Vagina (tissue), 2 donors: Measurements from ENCODE around the gene ALG13.

Experiments used
- POLR2A ChIP-seq, 2 donors: fragments of 450-650 bp; IDR thresholded peaks; one replicate each; pipeline ENCODE4 v1.6.1; 2017; ENCODE audit warnings: antibody characterized with exemption in 2 of 2, mild to moderate bottlenecking in 2 of 2, moderate library complexity in 2 of 2
- POLR2AphosphoS5 ChIP-seq, 2 donors: sonication (generic); formaldehyde crosslinking; IDR thresholded peaks; one replicate each; pipeline ENCODE4 v1.9.0; 2017; ENCODE audit warnings: antibody characterized with exemption in 2 of 2, mild to moderate bottlenecking in 2 of 2, low read depth in 1 of 2; ENCODE audit not compliant: insufficient read depth in 1 of 2
- TF ChIP-seq, protein P1 (sequence below), 3 experiments: fragments of 450-650 bp in 2 of 3; fragments of 200-600 bp in 1 of 3; sonication (generic) in 1 of 3; IDR thresholded peaks; one replicate each; pipeline ENCODE4 v1.5.1; 2017 to 2019; ENCODE audit warnings: antibody characterized with exemption in 3 of 3, mild to moderate bottlenecking in 2 of 3, moderate library complexity in 2 of 3

DNA sequence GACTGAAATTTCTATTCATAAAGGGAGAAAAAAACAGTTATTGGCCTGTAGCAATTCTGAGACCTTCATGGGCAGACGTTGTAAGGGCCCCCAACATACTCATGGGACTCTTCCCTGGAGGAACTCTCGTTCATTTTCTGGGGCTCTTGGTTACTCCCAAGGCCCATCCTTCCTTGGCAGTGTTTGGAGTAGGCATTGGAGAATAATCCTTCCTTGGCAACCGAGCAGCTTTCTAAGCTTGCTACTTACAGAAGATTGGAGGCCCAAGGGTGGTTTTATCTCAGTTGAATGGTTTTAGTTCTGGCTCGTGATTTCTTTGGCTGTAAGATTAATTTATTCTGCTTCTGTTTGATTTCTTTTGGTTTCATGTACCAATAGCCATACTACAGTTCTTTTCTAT, 50.4 kb downstream of the ALG13 start:
- TF ChIP-seq, protein P1, sequence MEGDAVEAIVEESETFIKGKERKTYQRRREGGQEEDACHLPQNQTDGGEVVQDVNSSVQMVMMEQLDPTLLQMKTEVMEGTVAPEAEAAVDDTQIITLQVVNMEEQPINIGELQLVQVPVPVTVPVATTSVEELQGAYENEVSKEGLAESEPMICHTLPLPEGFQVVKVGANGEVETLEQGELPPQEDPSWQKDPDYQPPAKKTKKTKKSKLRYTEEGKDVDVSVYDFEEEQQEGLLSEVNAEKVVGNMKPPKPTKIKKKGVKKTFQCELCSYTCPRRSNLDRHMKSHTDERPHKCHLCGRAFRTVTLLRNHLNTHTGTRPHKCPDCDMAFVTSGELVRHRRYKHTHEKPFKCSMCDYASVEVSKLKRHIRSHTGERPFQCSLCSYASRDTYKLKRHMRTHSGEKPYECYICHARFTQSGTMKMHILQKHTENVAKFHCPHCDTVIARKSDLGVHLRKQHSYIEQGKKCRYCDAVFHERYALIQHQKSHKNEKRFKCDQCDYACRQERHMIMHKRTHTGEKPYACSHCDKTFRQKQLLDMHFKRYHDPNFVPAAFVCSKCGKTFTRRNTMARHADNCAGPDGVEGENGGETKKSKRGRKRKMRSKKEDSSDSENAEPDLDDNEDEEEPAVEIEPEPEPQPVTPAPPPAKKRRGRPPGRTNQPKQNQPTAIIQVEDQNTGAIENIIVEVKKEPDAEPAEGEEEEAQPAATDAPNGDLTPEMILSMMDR (IDR thresholded peaks at IDR 0.05) = no peak
- TF ChIP-seq POLR2A (IDR thresholded peaks at IDR 0.05) (no peak), POLR2AphosphoS5 (IDR thresholded peaks at IDR 0.05; ENCODE audit: insufficient read depth in 1 of 2, low read depth in 1 of 2) (no peak)
